ENCODE results near the gene FADS2. TPM values are rescaled to one million over a fixed set of nuclear protein-coding genes. Genes with fewer than 3 reads are reported as not detected.

The FADS2 gene
- polyA plus RNA-seq, 1 donor from 2014 or later: 145 TPM

GRCh38 chr11:61885166-61885778, 57.2 kb downstream of the FADS2 start:
- Histone ChIP-seq H2AFZ (ENCODE audit: low read depth, low read length) (no peak overlapping the region), H4K20me1 (ENCODE audit: insufficient read depth) (no peaks in the 10 kb centered on the region), H3F3A (ENCODE audit: insufficient read depth, low read length, poor library complexity, severe bottlenecking) (no peaks in the 10 kb centered on the region), H3K36me3 (ENCODE audit: insufficient read depth, low read length) (no peaks in the 10 kb centered on the region), H3K9me3 (ENCODE audit: low read length) (no peaks in the 10 kb centered on the region), H3K9ac (ENCODE audit: low read length) (no peak overlapping the region), H3K27me3 (ENCODE audit: insufficient read depth, low read depth, low read length) (no peaks in the 10 kb centered on the region), H3K79me2 (replicated peaks; ENCODE audit: insufficient read depth, low read length) (no peaks in the 10 kb centered on the region), H3K27ac (ENCODE audit: low read length) (no peak overlapping the region), H3K9me2 (ENCODE audit: insufficient read depth, low read length) (no peaks in the 10 kb centered on the region), H3K4me3 (ENCODE audit: low read length) (no peak overlapping the region), H3K4me2 (ENCODE audit: low read length) (no peak overlapping the region)
- no peak for TF ChIP-seq EP300 (conservative IDR thresholded peaks at IDR 0.05; ENCODE audit: poor library complexity, severe bottlenecking)
- no peak for TF ChIP-seq TAF1 (IDR thresholded peaks at IDR 0.05; ENCODE audit: low read depth)
- TF ChIP-seq MXI1 (conservative IDR thresholded peaks at IDR 0.05; ENCODE audit: poor library complexity, severe bottlenecking): no peak
- no peak for TF ChIP-seq REST (IDR thresholded peaks at IDR 0.05; ENCODE audit: borderline replicate concordance)
- TF ChIP-seq CTCF (IDR thresholded peaks at IDR 0.05; ENCODE audit: poor library complexity, severe bottlenecking): no peak
- no peak for TF ChIP-seq EZH2 (IDR thresholded peaks at IDR 0.05; ENCODE audit: borderline replicate concordance, insufficient read depth, low read length, poor library complexity, severe bottlenecking)
- TF ChIP-seq POLR2AphosphoS5 (IDR thresholded peaks at IDR 0.05): no peak
- no peak for TF ChIP-seq RAD21 (conservative IDR thresholded peaks at IDR 0.05)
- TF ChIP-seq SMC3 (conservative IDR thresholded peaks at IDR 0.05; ENCODE audit: poor library complexity): no peak

GRCh38 chr11:61885784-61886580, 57.9 kb downstream of the FADS2 start:
- Histone ChIP-seq H3F3A (ENCODE audit: insufficient read depth, low read length, poor library complexity, severe bottlenecking) (no peaks in the 10 kb centered on the region), H3K27ac (ENCODE audit: low read length) (no peak overlapping the region), H4K20me1 (ENCODE audit: insufficient read depth) (no peaks in the 10 kb centered on the region), H3K36me3 (ENCODE audit: insufficient read depth, low read length) (no peaks in the 10 kb centered on the region), H3K9ac (ENCODE audit: low read length) (no peak overlapping the region), H3K9me3 (ENCODE audit: low read length) (no peaks in the 10 kb centered on the region), H3K9me2 (ENCODE audit: insufficient read depth, low read length) (no peaks in the 10 kb centered on the region), H3K79me2 (replicated peaks; ENCODE audit: insufficient read depth, low read length) (no peaks in the 10 kb centered on the region), H3K4me2 (ENCODE audit: low read length) (no peak overlapping the region), H3K27me3 (ENCODE audit: insufficient read depth, low read depth, low read length) (peaks cover 3% of the 10 kb centered on the region), H3K4me3 (ENCODE audit: low read length) (no peak overlapping the region), H2AFZ (ENCODE audit: low read depth, low read length) (no peak overlapping the region)
- TF ChIP-seq POLR2AphosphoS5 (IDR thresholded peaks at IDR 0.05) (no peak), REST (IDR thresholded peaks at IDR 0.05; ENCODE audit: borderline replicate concordance) (no peak), TAF1 (IDR thresholded peaks at IDR 0.05; ENCODE audit: low read depth) (no peak), MXI1 (conservative IDR thresholded peaks at IDR 0.05; ENCODE audit: poor library complexity, severe bottlenecking) (no peak), RAD21 (conservative IDR thresholded peaks at IDR 0.05) (no peak), EP300 (conservative IDR thresholded peaks at IDR 0.05; ENCODE audit: poor library complexity, severe bottlenecking) (no peak), SMC3 (conservative IDR thresholded peaks at IDR 0.05; ENCODE audit: poor library complexity) (no peak), EZH2 (IDR thresholded peaks at IDR 0.05; ENCODE audit: borderline replicate concordance, insufficient read depth, low read length, poor library complexity, severe bottlenecking) (no peak), CTCF (IDR thresholded peaks at IDR 0.05; ENCODE audit: poor library complexity, severe bottlenecking) (no peak)
